Activated CD4-positive, alpha-beta memory T cell treated with anti-CD3 and anti-CD28 coated beads, Interleukin-2, amount 10 ng/mL, durations not matched to agents 7 days and 5 days (primary cell): ENCODE data around the gene ST3GAL3. TPM values are rescaled to one million over a fixed set of nuclear protein-coding genes. Genes with fewer than 3 reads are reported as not detected.

Experiments used
- CTCF ChIA-PET: fragments of 350-600 bp; sonication (Branson Sonifier 250); formaldehyde crosslinking; loops from one replicate; lab custom pipeline; 2021; ENCODE audit warnings: antibody characterized with exemption, inconsistent platforms; lab: Charles Lee
- POLR2A ChIA-PET: fragments of 350-600 bp; sonication (Branson Sonifier 250); formaldehyde crosslinking; loops from one replicate; lab custom pipeline; 2021; ENCODE audit warnings: antibody characterized with exemption; lab: Charles Lee
- DNase-seq: peaks from one replicate; pipeline ENCODE4 v3.0.0-alpha.2; 2020
- H3K27ac Mint-ChIP-seq: one replicate; pipeline ENCODE4 v1.8.0; 2021; ENCODE audit warnings: mild to moderate bottlenecking, mixed read lengths
- H3K27me3 Mint-ChIP-seq: one replicate; pipeline ENCODE4 v1.8.0; 2021; ENCODE audit warnings: mixed read lengths
- H3K36me3 Mint-ChIP-seq: one replicate; pipeline ENCODE4 v1.8.0; 2021; ENCODE audit warnings: low read depth, mixed read lengths
- H3K4me1 Mint-ChIP-seq: one replicate; pipeline ENCODE4 v1.8.0; 2021; ENCODE audit warnings: mixed read lengths
- H3K4me3 Mint-ChIP-seq: one replicate; pipeline ENCODE4 v1.8.0; 2021; ENCODE audit warnings: mild to moderate bottlenecking, mixed read lengths
- H3K9me3 Mint-ChIP-seq: one replicate; pipeline ENCODE4 v1.8.0; 2021; ENCODE audit warnings: mixed read lengths
- total RNA-seq, 2 experiments: library from RNA; stranded (reverse); gene quantifications; one replicate each; pipeline ENCODE4 v1.2.3, GENCODE V29; 2021

ST3GAL3 gene
- total RNA-seq, 2 experiments from 2014 or later, result 14.2 to 16.9 TPM

- H3K27ac Mint-ChIP-seq, result no peak overlapping the region
- H3K36me3 Mint-ChIP-seq, result no peaks in the 10 kb centered on the region
- H3K4me1 Mint-ChIP-seq, result no peaks in the 10 kb centered on the region
- POLR2A ChIA-PET, result no interaction called here
- no peak overlapping the region for H3K4me3 Mint-ChIP-seq
- no peak for DNase-seq
- no peaks in the 10 kb centered on the region for H3K27me3 Mint-ChIP-seq
- CTCF ChIA-PET, result no interaction called here
- no peaks in the 10 kb centered on the region for H3K9me3 Mint-ChIP-seq
Observed at GRCh38 chr1:43893006-43893405, 185.7 kb downstream of the ST3GAL3 start.

- ChIA-PET CTCF (interaction anchor here (1.0 kb wide), 1 partner anchor 13 kb away, joined by 4 read pairs; no protein-coding TSS in a partner anchor), POLR2A (no interaction called here)
- H3K4me1 Mint-ChIP-seq, result no peaks in the 10 kb centered on the region
- H3K27me3 Mint-ChIP-seq, result no peaks in the 10 kb centered on the region
- no peaks in the 10 kb centered on the region for H3K9me3 Mint-ChIP-seq
- H3K36me3 Mint-ChIP-seq, result no peaks in the 10 kb centered on the region
- H3K4me3 Mint-ChIP-seq, result no peak overlapping the region
- no peak overlapping the region for H3K27ac Mint-ChIP-seq
- DNase-seq, result no peak
Observed at GRCh38 chr1:43898981-43899380, 191.6 kb downstream of the ST3GAL3 start.

- Mint-ChIP-seq H3K4me3 (no peak overlapping the region), H3K36me3 (no peaks in the 10 kb centered on the region), H3K9me3 (no peaks in the 10 kb centered on the region), H3K27ac (no peak overlapping the region), H3K27me3 (no peaks in the 10 kb centered on the region), H3K4me1 (no peaks in the 10 kb centered on the region)
- CTCF ChIA-PET, result interaction anchor here (0.7 kb wide), 2 partner anchors 34 to 137 kb away, joined by 3 to 4 read pairs; no protein-coding TSS in a partner anchor
- POLR2A ChIA-PET, result no interaction called here
- DNase-seq, result no peak
Observed at GRCh38 chr1:43900386-43900785, 193.1 kb downstream of the ST3GAL3 start.

- Mint-ChIP-seq H3K27ac (no peak overlapping the region), H3K4me3 (no peak overlapping the region), H3K36me3 (no peaks in the 10 kb centered on the region), H3K27me3 (no peaks in the 10 kb centered on the region), H3K4me1 (no peaks in the 10 kb centered on the region), H3K9me3 (no peaks in the 10 kb centered on the region)
- POLR2A ChIA-PET, result no interaction called here
- CTCF ChIA-PET, result interaction anchor here (1.1 kb wide), 1 partner anchor 138 kb away, joined by 4 read pairs; no protein-coding TSS in a partner anchor
- DNase-seq, result no peak
Observed at GRCh38 chr1:43901196-43901961, 194.0 kb downstream of the ST3GAL3 start.

DNA sequence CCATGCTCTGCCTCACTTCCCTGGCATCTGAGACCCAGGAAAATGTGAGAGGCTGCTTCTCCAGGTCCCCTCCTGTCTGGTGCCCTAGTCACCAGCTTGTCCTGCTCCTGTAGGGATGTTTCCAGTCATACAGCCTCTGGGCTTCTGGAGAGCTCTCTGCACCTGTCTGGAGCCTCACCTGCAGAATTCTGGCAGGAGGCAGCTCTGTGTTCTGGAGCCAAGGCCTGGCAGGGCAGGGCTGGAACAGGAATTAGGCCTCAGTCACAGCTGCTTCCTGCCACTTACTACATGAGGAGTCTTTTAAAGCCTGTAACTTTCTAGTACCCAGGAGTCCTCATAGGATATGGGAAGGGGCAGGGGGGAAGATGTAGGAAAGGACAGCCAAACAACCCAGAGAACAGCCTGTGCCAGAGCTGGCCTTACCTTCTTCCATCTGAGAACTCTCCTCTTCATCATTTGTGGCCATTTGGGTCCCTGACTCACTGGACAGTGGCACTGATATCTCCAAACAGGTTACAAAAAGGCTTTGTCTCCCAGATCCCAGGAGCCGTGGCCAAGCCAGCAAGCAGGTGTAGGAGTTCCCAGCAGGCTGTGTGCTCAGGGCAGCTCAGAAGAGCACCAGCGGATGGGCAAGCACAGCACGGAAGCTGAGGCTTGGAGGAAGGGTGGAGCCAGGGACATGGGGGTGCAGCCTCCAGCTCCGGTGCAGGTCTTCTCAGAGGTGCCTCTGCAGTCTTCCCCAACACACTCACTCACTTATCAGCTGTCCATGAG is 194.9 kb downstream of the ST3GAL3 start:
- no peaks in the 10 kb centered on the region for H3K36me3 Mint-ChIP-seq
- no peak overlapping the region for H3K4me3 Mint-ChIP-seq
- H3K27me3 Mint-ChIP-seq, result no peaks in the 10 kb centered on the region
- H3K27ac Mint-ChIP-seq, result no peak overlapping the region
- no peaks in the 10 kb centered on the region for H3K4me1 Mint-ChIP-seq
- no peak for DNase-seq
- ChIA-PET POLR2A (no interaction called here), CTCF (interaction anchor here (1.1 kb wide), 1 partner anchor 139 kb away, joined by 4 read pairs; no protein-coding TSS in a partner anchor)
- no peaks in the 10 kb centered on the region for H3K9me3 Mint-ChIP-seq

DNA sequence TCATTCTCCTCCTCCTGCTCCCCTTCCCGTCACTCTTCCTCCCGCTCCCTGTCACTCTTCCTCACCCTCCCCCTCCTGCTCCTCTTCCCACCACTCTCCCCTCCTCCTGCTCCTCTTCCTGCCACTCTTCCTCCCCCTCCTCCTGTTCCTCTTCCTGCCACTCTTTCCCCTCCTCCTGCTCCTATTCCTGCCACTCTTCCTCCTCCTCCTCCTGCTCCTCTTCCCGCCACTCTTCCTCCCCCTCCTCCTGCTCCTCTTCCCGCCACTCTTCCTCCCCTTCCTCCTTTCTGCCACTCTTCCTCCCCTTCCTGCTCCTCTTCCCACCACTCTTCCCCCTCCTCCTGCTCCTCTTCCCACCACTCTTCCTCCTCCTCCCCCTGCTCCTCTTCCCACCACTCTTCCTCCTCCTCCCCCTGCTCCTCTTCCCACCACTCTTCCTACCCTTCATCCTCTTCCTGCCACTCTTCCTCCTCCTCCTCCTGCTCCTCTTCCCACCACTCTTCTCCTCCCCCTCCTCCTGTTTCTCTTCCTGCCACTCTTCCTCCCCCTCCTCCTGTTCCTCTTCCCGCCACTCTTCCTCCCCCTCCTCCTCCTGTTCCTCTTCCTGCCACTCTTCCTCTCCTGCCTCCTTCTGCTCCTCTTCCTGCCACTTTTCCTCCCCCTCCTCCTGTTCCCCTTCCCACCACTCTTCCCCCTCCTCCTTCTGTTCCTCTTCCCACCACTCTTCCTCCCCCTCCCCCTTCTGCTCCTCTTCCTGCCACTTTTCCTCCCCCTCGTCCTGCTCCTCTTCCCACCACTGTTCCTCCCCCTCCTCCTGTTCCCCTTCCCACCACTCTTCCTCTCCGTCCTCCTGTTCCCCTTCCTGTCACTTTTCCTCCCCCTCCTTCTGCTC is 197.6 kb downstream of the ST3GAL3 start:
- CTCF ChIA-PET, result no interaction called here
- no peak overlapping the region for H3K27ac Mint-ChIP-seq
- H3K4me1 Mint-ChIP-seq, result no peaks in the 10 kb centered on the region
- H3K36me3 Mint-ChIP-seq, result no peaks in the 10 kb centered on the region
- no peaks in the 10 kb centered on the region for H3K27me3 Mint-ChIP-seq
- POLR2A ChIA-PET, result no interaction called here
- no peaks in the 10 kb centered on the region for H3K9me3 Mint-ChIP-seq
- no peak overlapping the region for H3K4me3 Mint-ChIP-seq
- no peak for DNase-seq

GRCh38 chr1:43908226-43908625 is 200.9 kb downstream of the ST3GAL3 start:
- no peaks in the 10 kb centered on the region for H3K4me1 Mint-ChIP-seq
- no peak overlapping the region for H3K4me3 Mint-ChIP-seq
- H3K36me3 Mint-ChIP-seq, result no peaks in the 10 kb centered on the region
- H3K27ac Mint-ChIP-seq, result no peak overlapping the region
- POLR2A ChIA-PET, result no interaction called here
- H3K9me3 Mint-ChIP-seq, result no peaks in the 10 kb centered on the region
- DNase-seq, result no peak
- no peaks in the 10 kb centered on the region for H3K27me3 Mint-ChIP-seq
- CTCF ChIA-PET, result interaction anchor here (0.8 to 2.6 kb wide), 2 partner anchors 26 to 145 kb away, joined by 4 to 9 read pairs; no protein-coding TSS in a partner anchor

- no peaks in the 10 kb centered on the region for H3K9me3 Mint-ChIP-seq
- ChIA-PET POLR2A (no interaction called here), CTCF (interaction anchor here (2.6 kb wide), 1 partner anchor 145 kb away, joined by 9 read pairs; no protein-coding TSS in a partner anchor)
- H3K4me3 Mint-ChIP-seq, result no peak overlapping the region
- H3K27me3 Mint-ChIP-seq, result no peaks in the 10 kb centered on the region
- H3K36me3 Mint-ChIP-seq, result no peaks in the 10 kb centered on the region
- H3K27ac Mint-ChIP-seq, result no peak overlapping the region
- no peak for DNase-seq
- no peaks in the 10 kb centered on the region for H3K4me1 Mint-ChIP-seq
Observed at GRCh38 chr1:43908858-43909257, 201.5 kb downstream of the ST3GAL3 start.

DNA sequence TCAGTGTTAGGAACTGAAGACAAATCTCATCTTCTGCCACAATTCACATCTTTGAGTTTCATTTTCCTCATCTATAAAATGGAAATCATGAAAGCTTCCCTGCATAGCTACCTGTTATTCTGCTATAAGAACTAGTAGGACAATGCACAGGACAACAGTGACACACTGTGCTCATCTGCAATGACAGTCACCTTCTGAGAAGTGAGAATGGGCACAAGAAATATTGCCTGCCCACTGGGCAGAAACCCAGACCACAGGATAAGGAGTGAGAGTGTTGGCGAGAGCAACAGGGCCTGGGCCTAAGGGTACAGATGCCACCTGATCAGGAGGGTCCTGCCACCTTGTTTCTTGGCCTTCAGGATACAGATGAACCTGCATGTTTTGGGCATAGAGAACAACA is 203.0 kb downstream of the ST3GAL3 start:
- Mint-ChIP-seq H3K4me1 (no peaks in the 10 kb centered on the region), H3K36me3 (no peaks in the 10 kb centered on the region), H3K27ac (no peak overlapping the region), H3K27me3 (no peaks in the 10 kb centered on the region), H3K4me3 (no peak overlapping the region), H3K9me3 (no peaks in the 10 kb centered on the region)
- ChIA-PET POLR2A (no interaction called here), CTCF (no interaction called here)
- DNase-seq, result no peak

- Mint-ChIP-seq H3K9me3 (no peaks in the 10 kb centered on the region), H3K27ac (no peak overlapping the region), H3K4me3 (no peak overlapping the region), H3K27me3 (no peaks in the 10 kb centered on the region), H3K36me3 (no peaks in the 10 kb centered on the region), H3K4me1 (no peaks in the 10 kb centered on the region)
- no peak for DNase-seq
- ChIA-PET POLR2A (no interaction called here), CTCF (interaction anchor here (1.3 to 3.6 kb wide), 2 partner anchors 22 to 149 kb away, joined by 4 to 21 read pairs; partner anchors contain the start of gene ARTN)
Observed at GRCh38 chr1:43912607-43913006, 205.3 kb downstream of the ST3GAL3 start.

GRCh38 chr1:43913051-43913501 is 205.7 kb downstream of the ST3GAL3 start:
- H3K9me3 Mint-ChIP-seq, result no peaks in the 10 kb centered on the region
- no peak for DNase-seq
- no peak overlapping the region for H3K27ac Mint-ChIP-seq
- H3K27me3 Mint-ChIP-seq, result no peaks in the 10 kb centered on the region
- H3K4me3 Mint-ChIP-seq, result no peak overlapping the region
- CTCF ChIA-PET, result interaction anchor here (3.6 kb wide), 1 partner anchor 21 kb away, joined by 21 read pairs; the partner anchor contains the start of gene ARTN
- H3K4me1 Mint-ChIP-seq, result no peaks in the 10 kb centered on the region
- POLR2A ChIA-PET, result no interaction called here
- H3K36me3 Mint-ChIP-seq, result no peaks in the 10 kb centered on the region

DNA sequence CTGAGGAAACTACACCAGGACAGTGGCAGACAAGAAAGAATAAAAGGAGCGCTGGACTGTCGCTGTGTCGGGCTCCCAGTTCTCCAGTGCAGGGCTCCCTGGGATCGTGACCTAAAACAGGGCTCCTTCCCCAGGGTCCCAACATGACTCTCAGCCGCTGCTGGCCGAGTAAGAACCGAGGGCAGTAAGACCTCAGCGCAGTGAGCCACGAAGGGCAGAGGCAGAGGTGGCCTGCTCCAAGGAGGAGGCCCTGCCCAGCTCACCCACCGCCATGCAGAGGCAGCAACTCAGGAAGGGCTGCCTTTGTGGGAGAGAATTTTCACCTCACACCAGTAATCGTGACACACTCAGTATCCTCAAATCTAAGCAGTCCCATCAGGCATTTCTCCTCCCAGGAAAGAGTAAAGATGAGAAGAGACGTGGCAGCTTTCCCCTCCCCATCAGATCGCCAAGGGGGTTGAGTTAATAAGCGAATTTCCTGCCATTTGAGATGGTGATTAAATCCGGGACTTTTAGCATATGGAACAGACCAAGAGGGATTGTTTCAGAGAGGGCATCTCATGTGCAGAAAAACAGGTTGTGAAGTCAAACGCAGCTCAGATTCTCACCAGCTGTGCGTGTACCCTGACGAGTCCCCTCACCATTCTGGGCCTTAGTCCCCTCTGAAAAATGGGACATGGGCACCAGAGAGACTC is 206.5 kb downstream of the ST3GAL3 start:
- POLR2A ChIA-PET, result no interaction called here
- H3K4me3 Mint-ChIP-seq, result no peak overlapping the region
- H3K27me3 Mint-ChIP-seq, result no peaks in the 10 kb centered on the region
- DNase-seq, result no peak
- H3K27ac Mint-ChIP-seq, result no peak overlapping the region
- no peaks in the 10 kb centered on the region for H3K9me3 Mint-ChIP-seq
- CTCF ChIA-PET, result interaction anchor here (3.6 kb wide), 1 partner anchor 20 kb away, joined by 21 read pairs; the partner anchor contains the start of gene ARTN
- H3K4me1 Mint-ChIP-seq, result no peaks in the 10 kb centered on the region
- no peaks in the 10 kb centered on the region for H3K36me3 Mint-ChIP-seq
